Measurements from ENCODE around the gene MRPL48. TPM values are rescaled to one million over a fixed set of nuclear protein-coding genes. Genes with fewer than 3 reads are reported as not detected.

The MRPL48 gene
- total RNA-seq, 1 experiment from 2014 or later = 66.8 TPM

DNA sequence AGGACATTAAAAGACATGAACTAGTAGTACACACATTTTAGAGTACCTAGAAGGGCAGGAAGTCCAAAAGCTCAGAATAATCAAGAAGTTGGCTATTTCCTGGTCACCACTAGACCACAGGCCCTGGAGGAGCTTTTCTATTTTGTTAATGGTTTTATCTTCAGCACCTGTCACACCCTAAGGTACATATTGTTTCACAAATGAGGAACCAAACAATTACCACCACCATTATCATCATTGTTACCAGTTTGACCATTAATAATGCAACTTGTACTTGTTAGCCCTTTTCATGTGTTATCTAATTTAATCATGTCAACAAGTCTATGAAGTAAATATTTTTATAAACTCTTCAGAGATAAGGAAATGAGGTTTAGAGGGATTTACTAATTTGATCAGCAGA is 4.9 kb downstream of the MRPL48 start (continued):
- TF ChIP-seq, protein P1, sequence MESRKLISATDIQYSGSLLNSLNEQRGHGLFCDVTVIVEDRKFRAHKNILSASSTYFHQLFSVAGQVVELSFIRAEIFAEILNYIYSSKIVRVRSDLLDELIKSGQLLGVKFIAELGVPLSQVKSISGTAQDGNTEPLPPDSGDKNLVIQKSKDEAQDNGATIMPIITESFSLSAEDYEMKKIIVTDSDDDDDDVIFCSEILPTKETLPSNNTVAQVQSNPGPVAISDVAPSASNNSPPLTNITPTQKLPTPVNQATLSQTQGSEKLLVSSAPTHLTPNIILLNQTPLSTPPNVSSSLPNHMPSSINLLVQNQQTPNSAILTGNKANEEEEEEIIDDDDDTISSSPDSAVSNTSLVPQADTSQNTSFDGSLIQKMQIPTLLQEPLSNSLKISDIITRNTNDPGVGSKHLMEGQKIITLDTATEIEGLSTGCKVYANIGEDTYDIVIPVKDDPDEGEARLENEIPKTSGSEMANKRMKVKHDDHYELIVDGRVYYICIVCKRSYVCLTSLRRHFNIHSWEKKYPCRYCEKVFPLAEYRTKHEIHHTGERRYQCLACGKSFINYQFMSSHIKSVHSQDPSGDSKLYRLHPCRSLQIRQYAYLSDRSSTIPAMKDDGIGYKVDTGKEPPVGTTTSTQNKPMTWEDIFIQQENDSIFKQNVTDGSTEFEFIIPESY (IDR thresholded peaks at IDR 0.05; ENCODE audit: extremely low read depth, insufficient replicate concordance, low read length) = no peak
- no peak for TF ChIP-seq EGR1 (IDR thresholded peaks at IDR 0.05; ENCODE audit: low read depth)
- no peak for TF ChIP-seq CEBPB (IDR thresholded peaks at IDR 0.05; ENCODE audit: low read depth)

DNA sequence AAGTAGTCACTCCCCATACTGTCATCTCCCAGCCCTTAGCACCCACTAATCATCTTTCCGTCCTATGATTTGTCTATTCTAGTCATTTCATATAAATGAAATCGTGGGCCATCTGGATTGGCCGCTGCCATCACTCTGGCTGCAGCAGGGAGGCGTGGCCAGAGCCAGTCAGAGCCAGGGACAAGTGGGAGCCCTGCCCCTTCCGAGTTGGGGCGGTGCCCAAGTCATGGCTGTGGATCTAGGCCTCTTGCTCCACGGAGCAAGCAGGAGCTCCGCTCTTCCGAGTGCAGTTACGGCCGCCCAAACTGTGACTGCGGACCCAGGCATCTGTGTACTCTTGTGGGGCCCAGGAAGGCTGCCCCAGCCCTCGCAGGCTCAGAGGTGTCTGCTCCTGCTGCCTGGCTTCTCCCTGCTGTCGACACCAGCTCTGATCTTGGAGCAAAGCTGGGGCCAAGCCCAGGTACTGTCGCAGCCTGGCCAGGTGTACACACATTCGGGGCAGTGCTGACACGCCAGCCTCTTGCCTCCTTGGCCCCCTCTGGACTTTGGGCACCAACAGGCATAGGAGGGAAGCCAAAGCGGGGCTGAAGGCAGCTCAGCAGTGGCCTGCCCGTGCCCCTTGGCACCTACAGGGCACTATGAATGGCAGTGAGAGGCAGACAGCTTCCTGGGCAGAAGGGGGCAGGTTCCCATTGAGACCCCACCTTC is 8.4 kb downstream of the MRPL48 start:
- ATAC-seq = peak; percentile 95
- H3K9ac ChIP-seq (ENCODE audit: low read length) = no peak overlapping the region
- H3K27ac ChIP-seq (ENCODE audit: low read depth, low read length) = no peak overlapping the region
- peaks cover 20% of the 10 kb centered on the region for H3K79me2 ChIP-seq (ENCODE audit: insufficient read depth, low read length)
- no peaks in the 10 kb centered on the region for H3K9me2 ChIP-seq (ENCODE audit: insufficient read depth)
- H3K4me2 ChIP-seq (ENCODE audit: low read length) = no peak overlapping the region
- H3K36me3 ChIP-seq (ENCODE audit: control insufficient read depth in 1 of 2, insufficient read depth in 2 of 2, low read length in 2 of 2) = no peaks in the 10 kb centered on the region; a peak in 1 of 4 replicates
- intact Hi-C loops (cut with micrococcal nuclease) = no loop called here
- BruUV-seq (replicated peaks) = no TSS peak
- ChIA-PET RAD21 (ENCODE audit: low non-redundant PET in 1 of 2, low total read pairs in 2 of 2, uncharacterized antibody in 2 of 2, unreplicated experiment in 2 of 2) (no interaction called here), POLR2A (no interaction called here), CTCF (no interaction called here)
- TF ChIP-seq, protein P1 (IDR thresholded peaks at IDR 0.05; ENCODE audit: extremely low read depth, insufficient replicate concordance, low read length) = no peak
- TF ChIP-seq EZH2phosphoT487 (IDR thresholded peaks at IDR 0.05; ENCODE audit: borderline replicate concordance) (no peak), RAD21 (IDR thresholded peaks at IDR 0.05; ENCODE audit: low read depth) (no peak), JUND (IDR thresholded peaks at IDR 0.05) (no peak), YY1 (IDR thresholded peaks at IDR 0.05; ENCODE audit: extremely low read depth, insufficient replicate concordance, low read depth, low read length) (no peak), SIN3A (IDR thresholded peaks at IDR 0.05; ENCODE audit: low read depth) (no peak), CEBPB (IDR thresholded peaks at IDR 0.05; ENCODE audit: low read depth) (no peak), POLR2A (IDR thresholded peaks at IDR 0.05; ENCODE audit: borderline replicate concordance, extremely low read depth, insufficient read depth, insufficient read length) (no peak), FOSL1 (IDR thresholded peaks at IDR 0.05; ENCODE audit: low read depth) (no peak), ZFX (IDR thresholded peaks at IDR 0.05) (no peak)
- TF ChIP-seq, protein P2, sequence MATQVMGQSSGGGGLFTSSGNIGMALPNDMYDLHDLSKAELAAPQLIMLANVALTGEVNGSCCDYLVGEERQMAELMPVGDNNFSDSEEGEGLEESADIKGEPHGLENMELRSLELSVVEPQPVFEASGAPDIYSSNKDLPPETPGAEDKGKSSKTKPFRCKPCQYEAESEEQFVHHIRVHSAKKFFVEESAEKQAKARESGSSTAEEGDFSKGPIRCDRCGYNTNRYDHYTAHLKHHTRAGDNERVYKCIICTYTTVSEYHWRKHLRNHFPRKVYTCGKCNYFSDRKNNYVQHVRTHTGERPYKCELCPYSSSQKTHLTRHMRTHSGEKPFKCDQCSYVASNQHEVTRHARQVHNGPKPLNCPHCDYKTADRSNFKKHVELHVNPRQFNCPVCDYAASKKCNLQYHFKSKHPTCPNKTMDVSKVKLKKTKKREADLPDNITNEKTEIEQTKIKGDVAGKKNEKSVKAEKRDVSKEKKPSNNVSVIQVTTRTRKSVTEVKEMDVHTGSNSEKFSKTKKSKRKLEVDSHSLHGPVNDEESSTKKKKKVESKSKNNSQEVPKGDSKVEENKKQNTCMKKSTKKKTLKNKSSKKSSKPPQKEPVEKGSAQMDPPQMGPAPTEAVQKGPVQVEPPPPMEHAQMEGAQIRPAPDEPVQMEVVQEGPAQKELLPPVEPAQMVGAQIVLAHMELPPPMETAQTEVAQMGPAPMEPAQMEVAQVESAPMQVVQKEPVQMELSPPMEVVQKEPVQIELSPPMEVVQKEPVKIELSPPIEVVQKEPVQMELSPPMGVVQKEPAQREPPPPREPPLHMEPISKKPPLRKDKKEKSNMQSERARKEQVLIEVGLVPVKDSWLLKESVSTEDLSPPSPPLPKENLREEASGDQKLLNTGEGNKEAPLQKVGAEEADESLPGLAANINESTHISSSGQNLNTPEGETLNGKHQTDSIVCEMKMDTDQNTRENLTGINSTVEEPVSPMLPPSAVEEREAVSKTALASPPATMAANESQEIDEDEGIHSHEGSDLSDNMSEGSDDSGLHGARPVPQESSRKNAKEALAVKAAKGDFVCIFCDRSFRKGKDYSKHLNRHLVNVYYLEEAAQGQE (IDR thresholded peaks at IDR 0.05; ENCODE audit: low read depth) = no peak
- TF ChIP-seq, protein P3, sequence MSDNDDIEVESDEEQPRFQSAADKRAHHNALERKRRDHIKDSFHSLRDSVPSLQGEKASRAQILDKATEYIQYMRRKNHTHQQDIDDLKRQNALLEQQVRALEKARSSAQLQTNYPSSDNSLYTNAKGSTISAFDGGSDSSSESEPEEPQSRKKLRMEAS (IDR thresholded peaks at IDR 0.05) = no peak
- no peaks in the 10 kb centered on the region for H3K9me3 ChIP-seq (ENCODE audit: control insufficient read depth in 1 of 2, insufficient read depth in 1 of 2, low read depth in 1 of 2, low read length in 2 of 2)
- no peak overlapping the region for H2AFZ ChIP-seq (ENCODE audit: low read depth, low read length, poor library complexity, severe bottlenecking)
- no peaks in the 10 kb centered on the region for H3K4me1 ChIP-seq (ENCODE audit: control insufficient read depth in 1 of 2, insufficient read depth in 2 of 2, low read length in 2 of 2)
- H3K4me3 ChIP-seq (replicated peaks in 1 of 2; ENCODE audit: low read depth in 1 of 2, low read length in 2 of 2) = no peak overlapping the region
- H4K20me1 ChIP-seq (ENCODE audit: insufficient read depth) = no peaks in the 10 kb centered on the region
- no peaks in the 10 kb centered on the region for H3K27me3 ChIP-seq (ENCODE audit: insufficient read depth, low read length)
- no peak for DNase-seq (ENCODE audit: low read depth, low spot score)
